Activated T-helper 1 cell treated with anti-CD3 and anti-CD28 coated beads, Interleukin-12 subunit alpha, Interleukin-12 subunit beta, Interleukin-2, Interleukin-4 antibody, amounts not matched to agents 30 ng/mL and 10 ng/mL and 1 ng/mL, durations not matched to agents 14 hours and 24 hours and 36 hours (primary cell): Measurements from ENCODE around the gene ZNF469. TPM values are rescaled to one million over a fixed set of nuclear protein-coding genes. Genes with fewer than 3 reads are reported as not detected.
"Not testable (repeated sequence)": the region's sequence is repeated elsewhere in the genome, so short reads cannot be mapped to it uniquely, and the experiment has no call there.

Experiments
- DNase-seq: peaks from one replicate; pipeline ENCODE4 v3.0.0; 2021; ENCODE audit warnings: low spot score
- H3K27ac Mint-ChIP-seq: one replicate; pipeline ENCODE4 v1.8.0; 2021; ENCODE audit warnings: mild to moderate bottlenecking, mixed read lengths
- H3K27me3 Mint-ChIP-seq: one replicate; pipeline ENCODE4 v1.8.0; 2022; ENCODE audit warnings: mild to moderate bottlenecking, moderate library complexity, mixed read lengths; ENCODE audit not compliant: insufficient read depth
- H3K36me3 Mint-ChIP-seq: one replicate; pipeline ENCODE4 v1.8.0; 2021; ENCODE audit warnings: low read depth, mixed read lengths
- H3K4me1 Mint-ChIP-seq: one replicate; pipeline ENCODE4 v1.8.0; 2021; ENCODE audit warnings: low read depth, mixed read lengths
- H3K4me3 Mint-ChIP-seq: one replicate; pipeline ENCODE4 v1.8.0; 2021; ENCODE audit warnings: mild to moderate bottlenecking, moderate library complexity, mixed read lengths
- H3K9me3 Mint-ChIP-seq: one replicate; pipeline ENCODE4 v1.8.0; 2021; ENCODE audit warnings: mixed read lengths
- intact Hi-C: fragments of 100-400 bp; cut with micrococcal nuclease; formaldehyde crosslinking; loops from one replicate; pipeline ENCODE4 v1.15.1; 2024
- total RNA-seq: library from RNA; stranded (reverse); gene quantifications from 2 replicates; pipeline ENCODE4 v1.2.3, GENCODE V29; 2022

The ZNF469 gene
- total RNA-seq, 1 donor from 2014 or later: 0.57 TPM

- no peak overlapping the region for H3K27ac Mint-ChIP-seq
- no peak overlapping the region for H3K4me3 Mint-ChIP-seq
- intact Hi-C loops: no loop called here
- H3K27me3 Mint-ChIP-seq: no peaks in the 10 kb centered on the region
- H3K4me1 Mint-ChIP-seq: peaks cover 6% of the 10 kb centered on the region
- H3K9me3 Mint-ChIP-seq: no peaks in the 10 kb centered on the region
- H3K36me3 Mint-ChIP-seq: no peaks in the 10 kb centered on the region
- DNase-seq: no peak
Observed at GRCh38 chr16:88403794-88404581, 21.2 kb downstream of the ZNF469 start.

- H3K27me3 Mint-ChIP-seq: no peaks in the 10 kb centered on the region
- H3K36me3 Mint-ChIP-seq: no peaks in the 10 kb centered on the region
- intact Hi-C loops: no loop called here
- H3K9me3 Mint-ChIP-seq: no peaks in the 10 kb centered on the region
- no peak overlapping the region for H3K27ac Mint-ChIP-seq
- no peak overlapping the region for H3K4me3 Mint-ChIP-seq
- DNase-seq: no peak
- peaks cover 6% of the 10 kb centered on the region for H3K4me1 Mint-ChIP-seq
Observed at GRCh38 chr16:88404769-88405168, 22.0 kb downstream of the ZNF469 start.

- H3K27me3 Mint-ChIP-seq: no peaks in the 10 kb centered on the region
- no peak overlapping the region for H3K4me3 Mint-ChIP-seq
- H3K9me3 Mint-ChIP-seq: no peaks in the 10 kb centered on the region
- intact Hi-C loops: no loop called here
- peaks cover 6% of the 10 kb centered on the region for H3K4me1 Mint-ChIP-seq
- no peak overlapping the region for H3K27ac Mint-ChIP-seq
- DNase-seq: no peak
- no peaks in the 10 kb centered on the region for H3K36me3 Mint-ChIP-seq
Observed at GRCh38 chr16:88405216-88406060, 22.7 kb downstream of the ZNF469 start.

- intact Hi-C loops: no loop called here
- Mint-ChIP-seq H3K9me3 (no peaks in the 10 kb centered on the region), H3K4me3 (no peak overlapping the region), H3K36me3 (no peaks in the 10 kb centered on the region), H3K4me1 (peaks cover 6% of the 10 kb centered on the region), H3K27ac (no peak overlapping the region), H3K27me3 (no peaks in the 10 kb centered on the region)
- DNase-seq: no peak
Observed at GRCh38 chr16:88406096-88407041, 23.6 kb downstream of the ZNF469 start.

- Mint-ChIP-seq H3K4me1 (peaks cover 6% of the 10 kb centered on the region), H3K9me3 (no peaks in the 10 kb centered on the region), H3K27ac (no peak overlapping the region), H3K4me3 (no peak overlapping the region), H3K27me3 (no peaks in the 10 kb centered on the region), H3K36me3 (no peaks in the 10 kb centered on the region)
- intact Hi-C loops: no loop called here
- no peak for DNase-seq
Observed at GRCh38 chr16:88407042-88407420, 24.3 kb downstream of the ZNF469 start.

GRCh38 chr16:88407807-88408206, 25.0 kb downstream of the ZNF469 start:
- Mint-ChIP-seq H3K27me3 (no peaks in the 10 kb centered on the region), H3K4me3 (no peak overlapping the region), H3K27ac (no peak overlapping the region), H3K4me1 (peaks cover 6% of the 10 kb centered on the region), H3K36me3 (no peaks in the 10 kb centered on the region), H3K9me3 (no peaks in the 10 kb centered on the region)
- no peak for DNase-seq
- intact Hi-C loops: no loop called here

GRCh38 chr16:88408561-88409142, 25.9 kb downstream of the ZNF469 start:
- no peaks in the 10 kb centered on the region for H3K9me3 Mint-ChIP-seq
- H3K4me1 Mint-ChIP-seq: peaks cover 6% of the 10 kb centered on the region
- no peak overlapping the region for H3K27ac Mint-ChIP-seq
- H3K27me3 Mint-ChIP-seq: no peaks in the 10 kb centered on the region
- no peak for DNase-seq
- H3K4me3 Mint-ChIP-seq: no peak overlapping the region
- intact Hi-C loops: no loop called here
- no peaks in the 10 kb centered on the region for H3K36me3 Mint-ChIP-seq

GRCh38 chr16:88409296-88410065, 26.7 kb downstream of the ZNF469 start:
- no peak for DNase-seq
- no peak overlapping the region for H3K27ac Mint-ChIP-seq
- no peaks in the 10 kb centered on the region for H3K27me3 Mint-ChIP-seq
- no peaks in the 10 kb centered on the region for H3K9me3 Mint-ChIP-seq
- intact Hi-C loops: no loop called here
- H3K4me1 Mint-ChIP-seq: peaks cover 6% of the 10 kb centered on the region
- no peak overlapping the region for H3K4me3 Mint-ChIP-seq
- H3K36me3 Mint-ChIP-seq: no peaks in the 10 kb centered on the region

GRCh38 chr16:88410297-88410968, 27.7 kb downstream of the ZNF469 start:
- DNase-seq, H3K9me3 Mint-ChIP-seq, H3K27me3 Mint-ChIP-seq, H3K4me3 Mint-ChIP-seq, H3K36me3 Mint-ChIP-seq, H3K27ac Mint-ChIP-seq, intact Hi-C loops, H3K4me1 Mint-ChIP-seq: not testable (repeated sequence)

GRCh38 chr16:88411951-88412576, 29.3 kb downstream of the ZNF469 start:
- Mint-ChIP-seq H3K36me3 (no peaks in the 10 kb centered on the region), H3K27ac (no peak overlapping the region), H3K9me3 (no peaks in the 10 kb centered on the region), H3K4me3 (no peak overlapping the region), H3K4me1 (peaks cover 6% of the 10 kb centered on the region), H3K27me3 (no peaks in the 10 kb centered on the region)
- intact Hi-C loops: no loop called here
- no peak for DNase-seq

GRCh38 chr16:88412766-88413165, 30.0 kb downstream of the ZNF469 start:
- Mint-ChIP-seq H3K4me1 (peaks cover 3% of the 10 kb centered on the region), H3K36me3 (no peaks in the 10 kb centered on the region), H3K9me3 (no peaks in the 10 kb centered on the region), H3K4me3 (no peak overlapping the region), H3K27me3 (no peaks in the 10 kb centered on the region), H3K27ac (no peak overlapping the region)
- intact Hi-C loops: no loop called here
- DNase-seq: no peak
